22Rv1 (cell line): ENCODE results near the gene ISLR2.

ENCODE experiments used
- H3K27ac ChIP-seq: fragments of 450-650 bp; 2 replicates; pipeline ENCODE4 v1.5.1; 2017
- ZFX ChIP-seq: fragments of 450-650 bp; IDR thresholded peaks from 2 replicates; pipeline ENCODE4 v1.6.1; 2017; ENCODE audit warnings: antibody characterized with exemption, borderline replicate concordance
- TF ChIP-seq, protein P1 (sequence below): fragments of 450-650 bp; IDR thresholded peaks from 2 replicates; pipeline ENCODE4 v1.5.1; 2017; ENCODE audit warnings: mild to moderate bottlenecking

ISLR2 gene

GRCh38 chr15:74178326-74179100 lies 48.1 kb downstream of the ISLR2 start:
- TF ChIP-seq ZFX: no peak
- TF ChIP-seq, protein P1, sequence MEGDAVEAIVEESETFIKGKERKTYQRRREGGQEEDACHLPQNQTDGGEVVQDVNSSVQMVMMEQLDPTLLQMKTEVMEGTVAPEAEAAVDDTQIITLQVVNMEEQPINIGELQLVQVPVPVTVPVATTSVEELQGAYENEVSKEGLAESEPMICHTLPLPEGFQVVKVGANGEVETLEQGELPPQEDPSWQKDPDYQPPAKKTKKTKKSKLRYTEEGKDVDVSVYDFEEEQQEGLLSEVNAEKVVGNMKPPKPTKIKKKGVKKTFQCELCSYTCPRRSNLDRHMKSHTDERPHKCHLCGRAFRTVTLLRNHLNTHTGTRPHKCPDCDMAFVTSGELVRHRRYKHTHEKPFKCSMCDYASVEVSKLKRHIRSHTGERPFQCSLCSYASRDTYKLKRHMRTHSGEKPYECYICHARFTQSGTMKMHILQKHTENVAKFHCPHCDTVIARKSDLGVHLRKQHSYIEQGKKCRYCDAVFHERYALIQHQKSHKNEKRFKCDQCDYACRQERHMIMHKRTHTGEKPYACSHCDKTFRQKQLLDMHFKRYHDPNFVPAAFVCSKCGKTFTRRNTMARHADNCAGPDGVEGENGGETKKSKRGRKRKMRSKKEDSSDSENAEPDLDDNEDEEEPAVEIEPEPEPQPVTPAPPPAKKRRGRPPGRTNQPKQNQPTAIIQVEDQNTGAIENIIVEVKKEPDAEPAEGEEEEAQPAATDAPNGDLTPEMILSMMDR: no peak
- H3K27ac ChIP-seq: no peak overlapping the region

GRCh38 chr15:74179101-74179841 lies 48.9 kb downstream of the ISLR2 start:
- no peak overlapping the region for H3K27ac ChIP-seq
- TF ChIP-seq, protein P1: no peak
- no peak for TF ChIP-seq ZFX

- TF ChIP-seq ZFX: no peak
- TF ChIP-seq, protein P1: no peak
- H3K27ac ChIP-seq: no peak overlapping the region
Observed at GRCh38 chr15:74179983-74180880, 49.8 kb downstream of the ISLR2 start.

DNA sequence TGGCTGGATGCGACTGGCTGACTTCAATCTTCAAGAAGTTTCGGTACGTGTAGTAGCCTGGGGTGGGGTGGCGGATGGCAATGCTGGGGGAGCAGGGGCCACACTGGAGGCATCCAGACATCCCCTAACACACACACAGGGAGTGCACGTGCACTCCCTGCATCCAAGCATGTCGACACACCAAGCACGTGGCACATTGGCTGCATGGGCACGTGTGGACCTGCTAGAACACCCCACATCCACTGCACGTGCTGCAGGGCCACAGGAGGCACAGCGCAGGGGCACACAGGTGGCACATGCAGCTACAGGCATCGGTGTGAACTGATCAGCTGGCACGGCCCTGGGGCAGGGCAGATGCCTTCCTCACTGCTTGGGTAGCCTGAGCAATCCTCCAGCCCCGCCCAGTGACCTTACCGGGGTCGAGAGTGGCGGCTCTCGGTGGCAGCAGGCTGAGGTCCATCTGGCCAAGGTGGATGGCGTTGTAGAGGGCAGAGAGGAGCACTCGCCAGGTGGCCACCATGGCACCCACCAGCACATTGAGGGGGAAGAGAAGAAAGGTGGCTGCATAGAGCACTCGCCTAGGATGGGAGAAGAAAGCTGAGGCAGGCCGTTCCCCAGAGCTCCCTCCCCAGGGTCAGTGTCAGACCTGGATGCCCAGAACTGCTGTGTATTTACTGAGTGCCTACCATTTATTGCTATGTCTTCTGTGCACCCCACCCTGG lies 50.7 kb downstream of the ISLR2 start:
- H3K27ac ChIP-seq: no peak overlapping the region
- TF ChIP-seq, protein P1: no peak
- no peak for TF ChIP-seq ZFX

GRCh38 chr15:74182131-74182530 lies 51.7 kb downstream of the ISLR2 start:
- TF ChIP-seq ZFX: no peak
- TF ChIP-seq, protein P1: no peak
- H3K27ac ChIP-seq: no peak overlapping the region

DNA sequence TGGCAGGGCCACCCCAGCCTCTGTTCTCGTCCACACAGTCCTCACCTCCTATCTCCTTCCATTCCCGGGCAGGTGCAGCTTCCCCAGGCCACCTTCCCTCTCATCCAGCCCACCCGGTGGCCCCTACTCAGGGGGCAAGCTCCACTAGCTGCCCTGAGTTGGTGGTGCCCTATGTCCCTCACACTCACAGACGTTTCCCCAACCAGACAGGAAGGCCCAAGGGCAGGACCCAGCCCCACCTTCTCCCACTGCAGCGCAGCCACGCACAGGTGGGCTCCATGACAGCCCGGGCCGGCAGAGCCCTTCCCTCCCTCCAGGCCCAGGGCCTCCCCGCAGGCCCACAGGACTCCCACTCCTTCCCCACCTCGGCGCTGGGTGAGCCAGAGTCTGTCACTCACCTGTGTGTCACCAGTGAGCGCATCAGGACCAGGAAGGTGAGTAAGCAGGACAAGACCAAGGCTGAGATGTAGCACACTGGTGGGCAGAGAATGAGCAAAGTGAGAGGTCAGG lies 54.3 kb downstream of the ISLR2 start:
- H3K27ac ChIP-seq: no peak overlapping the region
- no peak for TF ChIP-seq ZFX
- TF ChIP-seq, protein P1: no peak
